NCI-H526 treated with DMSO at 0.1 percent for 48 hours (cell line): ENCODE measurements around the gene PPP2R2C.

ENCODE experiments used
- DNase-seq: peaks from one replicate; lab custom pipeline; 2025; lab: John Stamatoyannopoulos, UW

PPP2R2C gene

DNA sequence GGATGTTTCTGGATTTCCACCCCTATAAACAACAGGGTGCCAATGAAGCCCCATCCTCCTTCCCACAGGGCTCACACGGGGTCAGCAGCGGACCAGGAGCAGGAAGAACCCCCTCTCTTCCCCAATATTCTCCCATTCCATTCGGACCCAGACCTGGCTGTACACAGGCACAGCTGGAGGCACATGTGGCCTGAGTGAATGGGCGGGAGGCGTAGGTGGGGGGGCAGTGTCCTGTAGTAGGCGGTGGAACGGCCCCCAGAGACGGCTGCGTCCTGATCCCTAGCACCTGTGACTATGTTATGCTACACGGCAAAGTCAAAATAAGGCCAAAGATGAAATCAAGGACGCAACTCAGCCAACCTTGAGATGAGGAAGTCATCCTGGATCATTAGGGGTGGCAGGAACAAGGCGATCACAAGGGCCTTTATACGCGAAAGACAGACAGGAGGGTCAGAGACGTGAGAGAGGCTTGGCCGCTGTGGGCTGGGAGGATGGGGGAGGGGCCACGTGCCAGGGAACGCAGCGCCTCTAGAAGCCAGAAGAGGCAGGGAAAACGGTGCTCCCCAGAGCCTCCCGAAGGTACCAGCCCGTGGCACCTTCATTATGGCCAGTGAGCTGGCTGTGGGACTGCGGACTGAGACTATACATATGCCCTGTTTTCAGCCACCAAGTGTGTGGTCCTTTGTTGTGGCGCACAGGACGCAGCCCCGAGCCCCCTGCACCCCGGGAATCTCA is 127.2 kb downstream of the PPP2R2C start:
- DNase-seq = no peak

- no peak for DNase-seq
Observed at GRCh38 chr4:6343939-6344408, 128.4 kb downstream of the PPP2R2C start.

- DNase-seq = no peak
Observed at GRCh38 chr4:6342530-6343293, 129.7 kb downstream of the PPP2R2C start.

DNA sequence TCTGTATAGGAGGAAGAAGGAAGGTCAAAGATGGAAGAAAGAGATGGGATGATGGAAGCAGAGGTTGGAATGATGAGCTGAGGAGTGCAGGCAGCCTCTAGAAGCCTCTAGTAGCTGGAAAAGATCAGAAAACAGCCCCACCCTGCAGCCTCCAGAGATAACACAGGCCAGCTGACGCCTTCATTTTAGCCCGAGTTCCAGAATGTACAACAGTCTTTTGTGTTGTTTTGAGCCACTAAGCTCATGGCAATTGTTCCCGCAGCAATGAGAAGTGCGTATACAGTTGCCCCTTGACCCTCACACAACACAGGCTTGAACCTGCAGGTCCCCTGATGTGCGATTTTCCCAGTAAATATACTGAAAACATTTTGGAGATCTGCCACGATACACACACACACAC is 130.7 kb downstream of the PPP2R2C start:
- DNase-seq = no peak

DNA sequence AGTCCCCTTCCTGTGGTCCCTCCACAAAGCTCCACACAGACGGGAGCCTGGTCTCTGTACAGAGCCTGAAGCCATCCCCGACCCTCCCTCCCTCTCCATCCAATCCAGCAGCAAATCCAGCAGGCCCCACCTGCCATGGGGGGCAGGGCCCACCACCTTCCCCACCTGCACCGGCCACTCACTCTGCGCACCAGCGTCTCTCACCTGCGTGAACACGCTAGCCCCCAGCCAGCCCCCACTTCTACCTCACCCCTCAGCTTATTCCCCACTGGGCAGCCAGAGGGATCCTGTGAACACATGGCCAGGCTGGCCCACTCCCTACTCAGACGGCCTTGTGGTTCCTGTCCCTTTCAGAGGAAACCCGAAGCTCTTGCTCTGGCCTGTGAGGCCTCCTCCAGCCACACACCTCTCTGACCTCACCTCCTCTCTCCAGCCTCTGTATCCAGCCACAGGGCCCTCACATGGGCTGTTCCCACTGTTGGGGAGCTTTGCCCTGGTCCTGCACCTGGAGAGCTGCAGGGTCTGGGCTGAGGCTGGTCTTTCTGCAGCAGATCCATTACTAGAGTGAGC is 131.9 kb downstream of the PPP2R2C start:
- no peak for DNase-seq

GRCh38 chr4:6339818-6340445 is 132.5 kb downstream of the PPP2R2C start:
- DNase-seq = no peak

DNA sequence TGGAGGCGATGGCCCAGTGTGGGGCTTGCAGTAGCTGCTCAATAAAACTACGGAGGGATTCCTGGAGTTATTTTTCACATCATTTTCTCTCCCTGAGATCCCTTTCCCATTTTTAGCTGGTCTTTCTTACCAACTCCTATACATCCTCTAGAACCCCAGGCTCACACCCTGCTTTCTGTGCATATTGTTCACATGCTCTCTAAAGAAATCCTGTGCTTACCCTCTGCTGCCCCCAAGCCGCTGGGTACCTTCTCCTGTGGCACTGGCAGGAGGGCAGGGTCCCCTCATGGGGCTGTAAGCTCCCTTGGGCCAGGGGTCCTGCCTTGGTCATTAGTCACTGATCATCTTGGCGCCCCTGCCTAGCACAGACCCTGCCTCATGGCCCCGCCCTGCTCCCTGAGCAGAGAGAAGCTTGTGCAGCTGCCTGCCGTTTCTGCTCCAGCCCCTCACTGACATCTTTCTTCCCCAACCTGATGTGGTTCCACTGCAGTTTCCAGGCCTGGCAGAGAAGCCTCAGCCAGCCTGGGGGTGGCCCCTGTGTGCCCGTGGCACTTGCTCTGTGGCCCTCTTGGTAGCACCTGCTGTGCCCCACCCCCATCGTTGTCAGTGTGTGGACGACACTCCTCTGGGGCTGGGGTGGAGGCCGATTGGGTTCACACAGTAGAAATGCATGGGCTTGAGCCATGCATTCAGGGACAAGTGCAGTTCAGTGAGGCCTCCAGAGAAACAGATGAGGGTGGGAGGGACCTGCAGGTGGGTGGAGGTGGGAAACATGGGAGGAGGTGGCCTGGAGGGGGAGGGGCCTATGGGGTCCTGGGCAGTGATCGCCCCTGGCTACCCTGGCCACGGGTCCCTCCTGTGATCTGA is 133.2 kb downstream of the PPP2R2C start:
- DNase-seq = no peak

DNA sequence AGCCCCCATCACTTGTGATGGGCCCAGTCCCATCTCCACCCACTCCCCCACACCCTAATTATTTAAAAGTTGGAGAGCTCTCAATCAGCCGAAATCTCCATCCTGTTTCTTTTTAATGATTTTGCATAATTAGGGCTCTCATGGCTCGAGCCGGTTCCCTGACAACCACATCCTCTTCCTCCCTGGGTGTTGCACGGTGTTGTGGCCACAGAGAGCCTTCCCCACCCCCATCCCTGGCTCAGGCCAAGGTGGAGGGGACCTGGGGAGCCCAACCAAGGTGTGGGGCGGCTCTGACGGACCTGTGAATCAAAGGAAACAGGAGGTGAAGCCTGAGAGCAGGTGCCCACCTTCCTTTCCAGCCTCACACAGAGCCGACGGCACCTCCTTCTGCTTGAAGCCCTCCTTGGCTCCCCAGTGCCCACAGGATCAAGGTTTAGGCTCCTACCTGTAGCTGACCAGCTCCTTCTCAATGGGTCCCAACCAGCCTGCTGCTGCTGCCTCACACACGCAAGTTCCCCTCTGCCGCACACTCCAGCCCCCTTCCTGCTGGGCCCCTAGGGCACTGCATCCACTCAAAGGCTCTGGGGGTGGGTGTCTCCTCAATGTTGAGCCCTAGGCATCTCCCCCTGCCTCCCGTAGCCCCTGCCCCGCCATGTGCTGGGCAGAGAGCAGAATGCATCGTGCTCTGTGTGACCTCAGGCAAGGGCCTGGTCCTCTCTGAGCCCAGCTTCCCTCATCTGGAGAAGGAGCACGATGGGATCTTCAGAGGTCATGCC is 134.1 kb downstream of the PPP2R2C start:
- DNase-seq = no peak

- no peak for DNase-seq
Observed at GRCh38 chr4:6337331-6337935, 135.0 kb downstream of the PPP2R2C start.

GRCh38 chr4:6336166-6336565 is 136.2 kb downstream of the PPP2R2C start:
- no peak for DNase-seq

DNA sequence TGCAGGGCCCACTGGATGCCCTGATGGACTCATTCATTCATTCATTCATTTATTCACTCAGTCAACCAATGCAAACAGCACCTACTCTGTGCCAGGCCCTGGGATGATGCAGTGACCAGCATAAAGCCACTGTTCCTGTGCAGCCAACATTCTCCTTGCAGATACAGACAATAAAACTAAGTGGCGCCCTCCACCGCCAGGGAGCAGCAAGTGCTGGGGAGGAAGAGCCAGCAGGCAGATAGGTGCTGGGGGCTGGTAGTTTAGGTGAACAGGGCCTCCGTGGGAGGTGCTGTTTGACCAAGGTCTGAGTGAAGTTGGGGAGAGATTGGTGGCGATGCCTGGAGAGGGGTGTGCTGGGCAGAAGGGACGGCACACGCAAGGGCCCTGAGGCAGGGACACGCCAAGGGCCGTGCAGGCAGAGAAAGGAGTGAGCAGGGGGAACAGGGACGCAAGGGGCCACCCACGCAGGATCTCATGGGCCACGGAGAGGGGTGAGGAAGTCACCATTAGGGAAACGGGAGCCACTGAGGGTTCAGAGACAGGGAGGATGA is 137.3 kb downstream of the PPP2R2C start:
- DNase-seq = no peak

DNA sequence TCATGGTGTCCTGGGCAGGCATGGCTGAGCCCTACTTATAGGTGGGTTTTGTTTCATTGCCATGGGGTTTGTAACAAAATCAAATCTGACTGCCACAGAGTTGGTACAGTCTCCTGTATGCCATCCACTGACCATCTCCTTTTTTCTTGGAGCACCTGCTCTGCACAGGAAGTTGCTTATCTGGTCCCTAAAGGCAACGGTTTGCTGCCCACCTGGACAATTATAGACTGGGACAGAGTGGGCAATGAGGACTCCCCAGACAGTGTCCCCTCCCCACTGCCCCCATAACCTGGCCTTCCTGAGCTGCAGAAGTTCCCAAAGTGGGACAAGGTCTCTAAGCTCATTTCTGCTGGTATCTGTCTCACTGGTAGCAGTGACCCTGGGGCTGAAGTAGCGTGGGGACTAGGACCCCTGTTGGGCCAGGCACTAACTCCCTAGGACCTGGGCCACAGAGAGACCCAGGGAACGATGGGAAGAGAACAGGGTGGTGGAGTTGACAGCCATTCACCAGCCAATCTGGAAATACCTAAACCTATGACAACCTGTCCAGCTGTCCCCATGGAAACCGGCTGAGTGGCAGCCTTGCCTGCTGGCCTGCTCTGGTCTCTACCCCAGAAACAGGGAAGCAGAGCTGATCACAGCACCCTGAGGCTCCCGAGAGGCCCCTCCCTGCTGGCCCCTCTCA is 138.1 kb downstream of the PPP2R2C start:
- no peak for DNase-seq

DNA sequence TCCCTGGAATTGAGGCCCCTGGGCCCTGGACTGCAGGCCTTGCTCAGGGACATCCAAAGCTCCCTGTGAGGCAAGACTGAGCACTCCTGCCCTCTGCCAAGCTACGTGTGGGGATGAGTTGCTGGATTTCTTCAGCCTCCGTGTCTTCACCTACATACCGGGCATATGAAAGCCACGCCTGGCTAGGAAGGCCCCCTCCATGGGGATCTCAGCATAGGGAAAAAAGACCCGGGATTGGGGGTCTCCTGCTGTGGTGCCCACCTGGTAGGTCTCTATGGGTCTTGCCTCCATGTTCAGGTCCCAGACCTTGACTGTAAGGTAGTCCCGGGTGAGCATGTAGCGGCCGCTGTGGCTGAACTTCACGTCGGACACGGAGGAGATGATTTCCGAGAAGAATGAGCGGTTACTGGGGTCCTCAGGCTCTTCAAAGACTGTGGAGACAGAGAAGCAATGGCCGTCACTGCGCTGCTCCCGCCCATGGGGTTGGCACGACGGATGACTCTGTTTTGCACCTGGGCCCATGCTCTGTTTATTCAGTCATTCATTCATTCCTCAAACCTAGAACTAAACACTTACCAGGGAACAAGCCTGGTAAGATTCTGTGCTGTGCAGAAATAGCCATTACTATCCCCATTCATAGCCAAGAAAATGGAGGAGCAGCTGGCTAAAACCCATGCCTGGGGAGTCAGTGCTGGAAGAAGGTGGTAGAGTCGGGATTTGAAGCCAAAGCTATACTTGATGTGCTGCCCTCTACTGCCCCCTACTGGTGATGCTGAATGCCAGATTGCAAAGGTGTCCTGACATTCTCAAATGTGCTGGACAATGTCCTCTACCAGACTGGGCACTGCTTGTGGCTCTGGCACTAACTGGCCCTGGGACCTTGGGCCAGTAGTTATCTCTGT is 138.9 kb downstream of the PPP2R2C start:
- DNase-seq = no peak

- DNase-seq = no peak
Observed at GRCh38 chr4:6332669-6333050, 139.8 kb downstream of the PPP2R2C start.

GRCh38 chr4:6332042-6332668 is 140.3 kb downstream of the PPP2R2C start:
- DNase-seq = no peak

GRCh38 chr4:6331468-6331867 is 140.9 kb downstream of the PPP2R2C start:
- DNase-seq = no peak

DNA sequence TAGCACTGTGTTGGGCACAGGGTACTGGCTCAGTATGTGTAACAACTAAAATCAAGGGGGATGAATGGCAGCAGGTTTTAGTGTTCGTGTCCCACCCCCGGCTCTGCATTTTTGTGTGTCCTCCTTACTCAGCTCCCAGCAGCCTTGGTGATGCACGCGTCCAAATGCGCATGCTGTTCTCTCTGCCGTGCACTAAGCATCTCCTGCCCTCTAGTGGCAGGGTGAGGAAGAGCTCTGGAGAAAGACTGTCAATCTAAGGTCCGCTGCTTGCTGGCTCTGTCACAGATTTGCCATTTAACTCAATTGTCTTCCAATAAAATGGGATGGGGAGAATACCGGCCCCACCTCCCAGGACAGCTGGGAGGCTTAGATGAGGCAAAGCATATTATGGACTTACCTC is 141.4 kb downstream of the PPP2R2C start:
- DNase-seq = no peak

DNA sequence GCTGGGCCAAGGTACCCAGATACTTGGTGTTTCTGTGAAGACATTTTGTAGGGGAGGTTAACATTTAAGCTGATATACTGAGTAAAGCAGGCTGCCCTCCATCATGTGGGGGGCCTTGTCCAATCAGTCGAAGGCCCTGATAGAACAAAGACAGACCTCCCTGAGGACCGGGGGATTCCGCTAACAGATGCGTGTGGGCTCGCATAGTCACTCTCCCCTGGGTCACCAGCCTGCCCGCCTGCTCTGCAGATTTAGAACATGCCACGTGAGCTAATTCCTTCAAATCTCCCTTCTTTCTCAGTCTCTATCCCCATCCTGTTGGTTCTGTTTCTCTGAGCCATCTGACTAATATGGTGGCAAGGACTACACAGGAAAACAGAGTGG is 142.0 kb downstream of the PPP2R2C start:
- no peak for DNase-seq
